ENCODE measurements around the gene APLP2.
"Not testable (repeated sequence)": the region's sequence is repeated elsewhere in the genome, so short reads cannot be mapped to it uniquely, and the experiment has no call there.

APLP2 gene

DNA sequence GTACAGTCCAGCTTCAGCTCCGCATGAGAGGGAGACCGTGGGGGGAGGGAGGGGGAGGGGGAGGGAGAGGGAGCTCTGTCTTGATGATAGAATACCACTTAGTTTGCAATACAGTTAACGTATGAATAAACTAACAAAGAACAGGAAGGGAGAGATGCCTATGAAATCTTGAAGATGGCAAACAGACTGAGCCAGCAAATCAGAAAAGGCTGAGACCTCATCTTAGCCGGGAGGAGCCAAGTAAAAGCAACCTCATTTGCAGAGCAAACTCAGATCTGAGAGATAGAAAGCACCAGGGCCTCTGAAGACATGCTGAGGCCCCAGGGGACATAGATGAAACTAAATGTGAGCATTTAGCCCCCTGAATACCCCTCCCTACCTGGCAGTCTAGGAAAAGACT is 23.0 kb downstream of the APLP2 start:
- no peak for DNase-seq

DNA sequence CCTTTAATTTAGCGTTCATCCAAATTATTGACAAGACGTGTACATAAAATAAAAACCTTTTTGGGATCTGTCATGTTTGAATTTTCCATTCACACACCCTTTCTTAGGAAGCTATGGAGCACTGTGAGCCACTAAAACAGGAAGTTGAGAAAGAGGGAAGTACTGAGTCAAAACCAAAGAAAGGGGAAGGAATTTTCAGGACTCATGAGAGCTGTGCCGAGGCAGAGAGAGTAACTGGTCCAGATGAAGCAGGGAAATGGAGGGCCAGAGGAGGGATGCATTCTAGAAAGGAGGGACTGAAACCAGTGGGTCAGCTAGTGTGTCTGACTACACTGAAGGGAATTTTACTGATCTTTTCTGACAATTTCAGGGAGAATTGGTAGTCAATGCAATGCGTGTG is 24.9 kb downstream of the APLP2 start:
- no peak for DNase-seq

DNA sequence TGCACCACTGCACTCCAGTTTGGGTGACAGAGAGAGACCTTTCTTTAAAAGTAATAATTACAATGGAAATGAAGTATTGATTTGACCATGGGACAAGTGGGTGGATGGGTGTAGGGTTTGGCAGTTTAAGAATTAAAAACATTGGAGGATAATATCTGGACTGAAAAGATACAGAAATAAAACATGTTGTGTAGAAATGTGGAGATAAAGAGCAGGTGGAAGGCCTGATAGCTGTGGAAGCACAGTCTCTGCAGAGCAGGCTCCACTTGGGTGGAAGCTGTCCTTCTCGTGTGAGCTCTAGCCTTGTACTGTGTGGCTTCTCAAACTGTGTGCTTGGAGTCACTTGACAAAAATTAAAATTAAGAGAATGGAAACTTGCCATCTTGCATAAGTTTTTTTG is 25.6 kb downstream of the APLP2 start:
- no peak for DNase-seq

DNA sequence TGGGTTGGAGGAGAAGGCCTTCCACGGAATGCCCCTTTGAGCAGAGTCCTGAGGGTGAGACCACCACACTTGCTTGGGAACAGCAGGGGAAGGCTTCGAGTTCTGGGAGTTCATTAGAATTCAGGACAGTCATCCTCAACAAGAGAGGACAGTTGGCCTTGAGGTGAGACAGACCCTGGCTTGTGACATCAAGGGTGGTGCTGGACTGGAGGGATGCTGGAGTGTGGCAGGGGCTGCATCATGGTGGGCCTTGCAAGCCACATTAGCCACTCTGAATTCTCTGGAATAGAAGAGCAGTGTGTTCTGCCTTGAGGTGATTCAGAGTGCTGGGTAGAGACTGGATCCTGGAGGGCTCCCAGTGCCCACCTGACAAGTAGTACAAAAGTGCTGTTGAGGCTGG is 26.3 kb downstream of the APLP2 start:
- DNase-seq: no peak

DNA sequence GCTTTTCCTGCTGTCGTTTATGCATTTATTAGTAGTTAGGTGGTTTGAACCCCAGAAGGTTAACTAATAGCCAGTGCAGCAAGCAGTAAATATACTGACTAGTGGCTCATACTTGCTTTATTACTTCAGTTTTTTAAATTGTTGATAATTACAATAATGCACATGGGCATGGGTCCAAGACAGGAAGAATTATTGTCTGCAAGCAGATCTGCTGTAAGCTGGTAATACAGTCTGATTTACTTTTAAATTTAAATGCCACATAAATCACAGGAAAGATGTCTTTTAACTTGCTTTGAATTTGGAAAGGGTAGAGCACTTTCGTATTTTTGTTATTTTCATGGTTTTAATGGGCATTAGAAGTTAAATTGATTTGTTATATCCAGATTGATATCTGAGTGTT is 27.1 kb downstream of the APLP2 start:
- no peak for DNase-seq

DNA sequence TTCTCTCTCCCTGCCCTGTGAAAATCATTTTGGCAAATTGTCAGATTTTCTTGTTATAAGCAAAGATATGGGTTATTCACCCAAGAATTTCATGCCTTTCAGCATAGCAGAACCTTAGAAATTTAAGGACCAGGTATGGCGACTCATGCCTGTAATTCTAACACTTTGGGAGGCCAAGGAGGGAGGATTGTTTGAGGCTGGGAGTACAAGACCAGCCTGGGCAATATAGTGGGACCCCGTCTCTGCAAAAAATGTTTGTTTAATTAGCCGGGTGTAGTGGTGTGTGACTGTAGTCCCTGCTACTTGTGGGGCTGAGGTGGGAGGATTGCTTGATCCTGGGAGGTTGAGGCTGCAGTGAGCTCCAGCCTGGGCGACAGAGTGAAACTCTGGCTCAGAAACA is 27.6 kb downstream of the APLP2 start:
- no peak for DNase-seq

DNA sequence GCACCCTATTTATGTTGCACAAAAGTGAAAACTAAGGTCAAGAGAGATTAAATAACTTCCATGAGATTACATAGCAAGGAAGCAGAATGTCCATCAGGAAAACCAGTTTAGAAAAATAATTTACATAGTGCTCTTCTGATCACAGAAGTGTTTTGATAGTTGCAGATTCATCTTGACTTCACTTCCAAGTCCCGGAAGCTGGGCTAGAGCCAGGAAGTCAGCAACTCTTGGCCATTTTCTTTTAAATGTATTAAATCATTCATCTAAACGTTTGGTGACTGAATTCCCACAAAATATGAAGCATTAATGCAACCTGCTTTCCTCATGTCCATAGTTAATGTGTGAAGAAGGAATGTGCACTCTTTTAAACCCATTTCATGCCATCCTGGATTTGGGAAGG is 29.7 kb downstream of the APLP2 start:
- DNase-seq: no peak

DNA sequence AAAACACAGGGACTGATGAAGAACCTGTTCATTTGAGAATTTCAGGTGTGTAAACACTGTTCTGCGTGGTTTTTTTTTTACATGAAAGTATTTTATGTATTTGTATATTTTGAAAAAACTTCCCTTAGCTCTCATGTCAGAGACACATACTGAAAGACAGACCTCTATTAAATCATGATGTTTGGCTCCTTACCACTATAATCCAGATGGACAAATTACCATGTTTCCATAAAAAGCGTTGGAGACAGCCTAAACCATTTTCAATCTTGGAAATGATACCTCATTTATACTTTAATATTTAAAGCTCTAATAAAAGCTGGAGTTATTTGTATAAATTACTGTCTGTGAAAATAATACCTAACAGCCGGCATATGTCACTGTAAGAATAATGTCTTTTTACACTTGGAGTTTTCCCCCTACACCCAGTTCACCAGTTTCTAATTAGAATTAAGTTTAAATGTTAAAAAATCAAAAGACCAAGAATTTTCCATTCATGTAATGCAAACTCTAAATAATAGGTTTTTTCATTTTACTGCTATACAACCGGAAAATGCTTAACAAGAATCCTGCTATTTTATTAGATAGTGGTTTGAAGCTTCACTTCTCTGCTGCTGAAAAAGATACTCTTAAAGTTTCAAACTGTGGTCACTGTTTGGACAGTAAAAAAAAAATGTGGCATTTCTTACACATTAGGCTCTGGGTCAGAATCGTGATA is 30.8 kb downstream of the APLP2 start:
- DNase-seq: no peak

DNA sequence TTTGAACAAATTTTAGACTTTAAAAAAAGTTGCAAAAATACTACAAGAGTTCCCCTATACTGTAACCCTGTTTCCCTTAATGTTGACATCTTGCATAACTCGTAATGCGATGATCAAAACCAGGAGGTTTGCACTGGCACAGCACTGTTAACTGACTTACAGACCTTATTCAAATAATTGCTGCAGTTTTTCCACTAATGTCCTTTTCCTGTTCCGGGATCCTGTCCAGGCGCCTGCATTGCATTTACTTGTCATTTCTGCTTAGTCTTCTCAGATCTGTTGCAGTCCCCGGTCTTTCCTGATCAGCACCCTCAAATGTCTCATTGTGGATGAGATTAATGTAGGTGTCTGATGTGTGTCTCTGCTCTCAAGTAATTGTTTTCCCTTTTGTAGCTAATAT is 32.0 kb downstream of the APLP2 start:
- DNase-seq: no peak

DNA sequence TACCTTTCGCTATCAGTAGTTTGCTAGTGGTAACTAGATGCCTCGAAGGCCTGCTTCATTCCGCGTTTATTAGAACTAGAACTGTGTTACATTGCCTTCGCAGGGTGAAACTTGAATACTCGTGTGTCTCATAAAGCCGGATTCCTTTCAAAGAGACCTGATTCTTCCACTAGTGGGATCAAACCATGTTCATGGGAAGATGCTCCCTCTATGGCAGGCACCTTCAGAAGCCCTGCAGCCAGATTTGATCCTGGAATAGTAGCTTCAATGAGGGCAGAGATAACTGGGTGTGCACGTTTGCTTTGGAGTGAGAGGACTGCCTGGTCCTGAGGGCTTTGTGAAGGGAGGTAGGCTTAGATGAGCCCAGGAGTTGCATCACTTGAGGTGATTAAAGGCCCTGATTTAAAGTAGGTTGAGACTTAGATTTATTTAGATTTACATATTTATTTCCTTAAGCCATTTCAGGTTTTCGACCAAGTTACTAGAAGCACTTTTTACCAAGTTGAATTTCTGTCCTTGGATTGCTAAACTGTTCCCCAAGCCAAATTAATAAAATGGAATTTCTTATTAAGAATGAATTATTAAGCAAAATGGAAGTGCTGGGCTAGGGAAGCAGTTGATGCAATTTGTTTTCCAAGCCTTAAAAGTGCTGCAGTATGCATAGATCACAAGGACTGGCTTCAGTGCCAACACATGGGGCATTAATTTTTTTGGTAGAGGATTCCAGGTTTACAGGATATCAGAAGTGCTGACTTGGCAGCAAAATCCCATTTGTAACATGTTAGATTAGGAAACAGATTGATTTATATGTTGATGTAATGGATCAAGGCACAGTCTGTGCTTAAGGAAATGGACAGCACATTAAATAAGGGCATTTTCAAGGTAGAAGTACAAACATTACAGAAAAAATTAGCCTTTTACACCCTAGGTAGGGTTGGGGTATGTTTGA is 32.9 kb downstream of the APLP2 start:
- DNase-seq: no peak

DNA sequence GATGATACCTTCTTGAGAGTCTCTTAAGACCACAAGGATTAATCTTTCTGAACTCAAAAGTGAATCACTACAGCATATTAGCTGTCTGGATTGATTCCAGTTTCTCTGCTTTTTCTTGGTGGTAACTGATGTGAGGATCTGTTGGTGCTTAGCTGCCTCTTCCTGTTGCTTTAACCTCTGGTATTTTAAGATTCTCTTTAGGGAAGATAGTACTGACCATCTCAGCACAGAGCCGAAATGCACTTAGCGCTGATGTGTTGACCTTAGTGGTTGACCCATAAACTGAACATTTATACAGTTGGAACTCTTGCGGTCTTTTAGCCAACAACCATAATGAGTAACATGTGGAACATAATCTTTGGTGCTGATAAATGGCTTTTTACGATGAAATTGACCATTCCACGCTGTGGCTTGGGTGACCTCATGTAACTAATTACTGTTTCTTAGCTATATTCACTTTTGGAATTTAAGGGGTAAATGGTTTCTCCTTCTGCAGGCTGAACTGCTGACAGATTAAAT is 33.7 kb downstream of the APLP2 start:
- no peak for DNase-seq

DNA sequence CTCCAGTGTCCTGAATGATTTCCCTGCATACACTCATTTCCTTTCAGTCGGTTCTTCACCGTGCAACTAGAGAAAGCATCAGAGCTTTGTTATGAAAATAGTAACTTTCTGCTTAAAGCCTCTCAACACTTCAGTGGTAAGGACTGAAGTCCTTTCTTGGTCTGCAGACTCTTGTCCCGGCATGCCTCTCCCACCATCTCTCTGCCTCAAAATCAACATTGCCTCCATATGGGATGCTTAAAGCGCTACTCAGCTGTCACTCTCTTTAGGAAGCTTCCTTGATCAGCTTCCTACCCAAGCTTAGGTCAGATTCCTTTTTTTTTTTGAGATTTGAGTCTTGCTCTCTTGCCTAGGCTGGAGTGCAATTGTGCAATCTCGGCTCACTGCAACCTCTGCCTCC is 36.7 kb downstream of the APLP2 start:
- DNase-seq: no peak

DNA sequence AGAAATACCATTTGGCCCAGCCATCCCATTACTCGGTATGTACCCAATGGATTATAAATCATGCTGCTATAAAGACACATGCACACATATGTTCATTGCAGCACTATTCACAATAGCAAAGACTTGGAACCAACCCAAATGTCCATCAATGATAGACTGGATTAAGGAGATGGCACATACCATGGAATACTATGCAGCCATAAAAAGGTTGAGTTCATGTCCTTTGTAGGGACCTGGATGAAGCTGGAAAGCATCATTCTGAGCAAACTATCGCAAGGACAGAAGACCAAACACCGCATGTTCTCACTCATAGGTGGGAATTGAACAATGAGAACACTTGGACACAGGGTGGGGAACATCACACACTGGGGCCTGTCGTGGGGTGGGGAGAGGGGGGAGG is 39.0 kb downstream of the APLP2 start:
- not testable (repeated sequence) for DNase-seq

DNA sequence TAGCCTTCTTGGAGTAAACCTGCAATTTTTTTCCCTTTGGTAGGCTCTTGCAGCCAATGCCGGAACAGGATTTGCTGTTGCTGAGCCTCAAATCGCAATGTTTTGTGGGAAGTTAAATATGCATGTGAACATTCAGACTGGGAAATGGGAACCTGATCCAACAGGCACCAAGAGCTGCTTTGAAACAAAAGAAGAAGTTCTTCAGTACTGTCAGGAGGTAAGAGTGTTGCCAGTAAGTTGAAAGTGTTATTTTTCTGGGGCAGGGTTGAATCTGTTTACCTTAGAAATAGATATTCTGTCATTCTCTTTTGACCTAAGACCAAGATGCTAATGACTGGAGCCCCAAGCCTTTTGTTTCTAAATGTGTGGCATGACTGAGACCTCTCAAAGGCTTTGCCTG is 39.7 kb downstream of the APLP2 start:
- DNase-seq: no peak

DNA sequence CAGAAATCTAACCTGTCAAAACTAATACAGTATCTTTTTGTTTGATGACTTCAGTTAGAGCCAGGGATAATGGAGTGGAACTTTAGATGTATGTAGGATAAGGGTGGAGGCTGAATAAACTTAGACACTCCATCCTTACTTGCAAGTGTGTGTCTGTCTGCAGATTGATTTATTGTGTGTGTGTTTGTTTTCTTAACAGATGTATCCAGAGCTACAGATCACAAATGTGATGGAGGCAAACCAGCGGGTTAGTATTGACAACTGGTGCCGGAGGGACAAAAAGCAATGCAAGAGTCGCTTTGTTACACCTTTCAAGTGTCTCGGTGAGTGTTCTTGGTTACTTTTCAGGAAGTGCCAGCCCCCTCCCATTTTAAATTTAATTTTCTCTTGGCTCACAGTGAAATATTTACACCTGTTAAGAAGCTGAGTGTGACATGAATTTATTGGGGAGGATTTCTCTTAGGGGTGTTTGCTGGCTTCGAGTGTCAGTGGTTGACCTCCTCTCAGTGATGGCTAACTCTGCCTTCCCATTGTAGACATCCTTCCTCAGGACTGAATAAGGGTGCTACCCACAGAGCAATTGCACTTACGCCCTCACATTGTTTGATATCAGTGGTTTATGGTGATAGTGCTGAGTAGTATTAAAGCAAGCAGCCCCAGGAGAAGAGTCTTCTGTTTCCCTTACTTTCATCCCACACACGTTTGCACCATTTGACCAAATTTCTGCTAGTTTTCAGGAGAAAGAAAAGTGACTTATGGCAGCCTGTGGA is 40.8 kb downstream of the APLP2 start:
- DNase-seq: no peak

DNA sequence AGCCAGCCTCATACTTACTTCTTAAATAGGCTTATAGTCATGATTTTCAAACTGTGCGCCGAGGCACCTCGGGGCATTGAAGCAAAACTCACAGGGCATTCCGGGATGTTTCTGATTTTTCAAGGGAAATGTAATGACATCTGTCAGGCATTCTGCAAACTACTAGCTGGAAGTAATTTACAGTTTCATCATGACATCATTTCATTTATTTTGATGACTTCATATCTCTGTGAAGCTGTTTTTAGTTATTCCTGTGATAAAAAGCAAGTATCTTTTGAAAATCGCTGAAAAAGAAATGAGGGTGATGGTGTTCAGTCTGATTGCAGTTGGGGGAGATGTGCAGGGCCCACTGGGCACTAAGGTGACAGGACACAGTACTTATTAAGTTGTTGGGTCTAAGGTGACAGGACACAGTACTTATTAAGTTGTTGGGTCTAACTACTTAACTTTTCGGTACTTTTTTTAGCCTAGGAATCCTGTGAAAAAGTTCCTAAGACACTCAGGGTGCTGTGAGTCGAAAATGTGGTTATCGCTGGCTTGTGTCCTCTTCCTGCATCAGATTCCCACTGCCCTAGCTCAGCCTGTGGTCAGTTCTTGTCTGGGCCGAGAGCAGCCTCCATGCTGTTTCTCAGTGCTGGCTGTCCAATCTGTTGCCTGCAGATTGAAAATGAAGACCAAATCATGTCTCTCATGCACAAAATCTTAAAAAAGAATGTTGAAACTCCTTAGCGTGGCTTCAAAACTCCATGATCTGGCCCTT is 42.6 kb downstream of the APLP2 start:
- no peak for DNase-seq

DNA sequence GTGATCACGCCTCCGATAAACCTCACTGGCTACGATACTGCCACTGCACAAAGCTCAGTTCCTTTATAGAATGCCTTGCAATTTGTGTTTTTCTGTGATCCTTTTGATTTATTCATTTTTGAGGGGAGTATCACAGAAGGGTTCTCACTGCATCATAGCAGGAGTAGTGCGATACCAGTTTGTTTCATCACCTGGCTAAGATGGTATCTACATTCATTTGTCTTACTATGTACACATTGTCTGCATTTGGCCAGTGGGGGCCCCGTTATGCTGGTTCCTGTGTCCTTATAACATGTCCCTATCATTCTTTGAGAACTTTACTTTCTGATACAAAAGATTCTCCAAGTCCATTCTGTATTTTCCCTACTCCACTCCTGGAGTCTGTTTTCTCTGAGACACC is 44.6 kb downstream of the APLP2 start:
- DNase-seq: no peak

DNA sequence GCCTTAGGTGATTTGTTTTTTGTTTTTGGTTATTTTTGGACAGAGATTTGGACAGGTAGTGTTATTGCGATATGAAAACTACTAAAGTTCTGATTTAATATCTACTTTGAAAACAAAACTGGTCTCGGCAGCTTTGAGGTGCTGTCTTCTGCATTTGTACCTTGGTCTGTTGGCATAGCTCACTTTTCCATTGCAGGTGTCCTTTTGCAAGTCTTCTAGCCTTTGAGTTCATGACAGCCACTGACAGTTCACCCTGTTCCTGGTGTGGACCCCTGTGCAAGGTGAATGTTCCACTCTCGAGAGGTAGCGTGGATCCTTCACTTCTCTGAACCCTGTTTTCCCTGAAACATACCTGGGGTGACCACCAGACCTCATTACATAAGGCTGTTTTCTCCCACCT is 45.0 kb downstream of the APLP2 start:
- DNase-seq: no peak

DNA sequence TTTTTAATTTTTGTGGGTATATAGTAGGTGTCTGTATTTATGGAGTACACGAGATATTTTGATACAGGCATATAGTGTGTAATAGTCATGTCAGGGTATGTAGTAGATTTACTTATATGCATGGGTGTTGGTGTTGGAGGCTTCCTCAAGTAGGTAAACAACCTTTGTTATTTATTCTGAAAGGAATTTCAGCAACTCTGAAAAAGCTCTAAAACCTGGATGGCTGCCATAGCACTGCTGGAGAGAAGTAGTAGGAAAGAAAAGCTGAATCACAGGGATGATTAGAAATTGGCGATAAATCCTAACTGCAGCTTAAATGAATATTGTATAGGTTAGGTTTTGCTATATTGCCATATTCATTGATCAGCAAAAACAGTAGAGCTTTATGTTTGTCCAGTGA is 45.5 kb downstream of the APLP2 start:
- DNase-seq: no peak

DNA sequence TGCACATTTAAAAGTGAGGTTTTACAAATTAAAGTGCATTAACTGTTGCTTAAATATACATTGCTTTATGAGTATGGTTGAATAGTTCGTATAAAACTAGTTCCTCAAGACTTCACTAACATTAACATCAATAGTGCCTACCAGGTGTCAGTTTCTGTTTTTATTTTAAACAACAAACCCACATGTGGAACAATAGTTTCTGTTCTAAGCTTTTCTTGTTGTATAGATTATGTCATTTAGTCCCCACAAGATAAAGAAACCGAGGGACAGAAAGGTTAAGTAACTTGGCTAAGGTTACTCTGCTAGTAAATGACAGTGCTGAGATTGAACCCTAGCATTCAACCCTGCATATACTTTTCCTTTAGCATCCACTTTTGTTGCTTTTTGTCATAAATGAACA is 48.5 kb downstream of the APLP2 start:
- DNase-seq: no peak

DNA sequence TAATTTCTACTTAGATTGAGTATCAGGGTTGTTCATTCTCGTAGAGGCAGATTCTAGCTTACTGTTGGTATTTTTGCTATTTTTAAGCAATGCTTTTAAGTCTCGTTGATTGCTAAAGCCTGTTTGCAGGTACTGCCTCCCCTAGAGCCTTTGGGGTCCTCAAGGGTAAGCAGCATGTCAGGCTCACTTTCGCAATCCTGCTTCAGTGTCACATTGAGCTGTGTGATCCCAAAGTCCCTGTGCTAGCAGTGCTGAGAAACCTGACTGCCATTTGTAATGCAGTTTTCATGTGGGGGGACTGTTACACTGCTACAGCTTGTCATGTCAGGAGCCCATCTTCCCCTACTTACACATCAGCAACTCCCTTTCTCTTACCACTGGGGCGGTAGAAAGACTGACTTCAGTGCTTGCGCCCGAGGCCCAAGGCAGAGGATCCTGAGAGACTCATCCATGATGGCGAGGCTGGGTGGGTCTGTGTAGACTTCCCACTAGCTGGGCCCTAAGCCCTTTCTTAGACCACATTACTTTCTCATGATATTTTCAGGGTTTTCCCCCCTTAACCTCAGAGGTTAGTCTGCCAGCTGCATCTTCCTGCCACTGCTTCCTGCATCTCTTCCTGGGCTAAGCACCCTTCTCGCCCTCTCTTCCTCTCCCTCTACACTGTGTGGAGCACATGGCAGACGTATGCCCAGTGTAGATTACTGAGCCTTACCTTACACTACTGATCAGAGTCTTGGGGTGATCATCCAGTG is 49.1 kb downstream of the APLP2 start:
- DNase-seq: peak; percentile 27

DNA sequence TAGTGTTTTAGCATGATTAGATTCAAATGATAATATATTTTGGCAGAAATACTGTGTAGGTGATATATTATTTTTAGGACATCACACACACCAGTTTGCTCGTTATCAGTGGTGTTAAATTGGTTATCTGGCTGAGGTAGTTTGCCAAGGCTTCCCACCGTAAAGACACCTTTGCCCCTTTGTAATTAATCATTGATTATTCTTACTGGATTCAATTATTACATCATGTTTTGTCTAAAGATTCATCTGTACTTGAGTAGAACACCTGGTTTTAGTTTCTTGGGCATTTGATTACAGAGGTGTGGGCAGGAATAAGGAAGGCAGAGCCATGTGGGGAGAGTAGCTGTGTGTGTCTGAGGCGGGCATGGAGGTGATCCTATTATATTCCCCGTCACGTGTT is 50.4 kb downstream of the APLP2 start:
- DNase-seq: no peak

All from activated CD8-positive, alpha-beta memory T cell treated with anti-CD3 and anti-CD28 coated beads, Interleukin-2, amount 50 U/mL, for 4 hours (primary cell).